Memory B cell (primary cell): ENCODE measurements around the gene SUFU.

Experiments
- ATAC-seq: fragments of 150-1000 bp; cut with Tn5 transposase; 2 replicates; pipeline ENCODE4 v1.10.0; 2021; ENCODE audit warnings: low read depth, mild to moderate bottlenecking, moderate library complexity
- DNase-seq, 2 donors: peaks; one replicate each; pipeline ENCODE4 v3.0.0; 2022; ENCODE audit warnings: low spot score in 2 of 2
- H3K27ac Mint-ChIP-seq: one replicate; pipeline ENCODE4 v1.8.0; 2022; ENCODE audit warnings: mild to moderate bottlenecking, moderate library complexity, mixed read lengths
- H3K27me3 Mint-ChIP-seq: one replicate; pipeline ENCODE4 v1.8.0; 2022; ENCODE audit warnings: mixed read lengths
- H3K36me3 Mint-ChIP-seq: one replicate; pipeline ENCODE4 v1.8.0; 2022; ENCODE audit warnings: mild to moderate bottlenecking, mixed read lengths
- H3K4me1 Mint-ChIP-seq: one replicate; pipeline ENCODE4 v1.8.0; 2022; ENCODE audit warnings: mixed read lengths
- H3K4me3 Mint-ChIP-seq: one replicate; pipeline ENCODE4 v1.8.0; 2022; ENCODE audit warnings: mild to moderate bottlenecking, moderate library complexity, mixed read lengths
- H3K9me3 Mint-ChIP-seq: one replicate; pipeline ENCODE4 v1.8.0; 2022; ENCODE audit warnings: mixed read lengths

The SUFU gene

DNA sequence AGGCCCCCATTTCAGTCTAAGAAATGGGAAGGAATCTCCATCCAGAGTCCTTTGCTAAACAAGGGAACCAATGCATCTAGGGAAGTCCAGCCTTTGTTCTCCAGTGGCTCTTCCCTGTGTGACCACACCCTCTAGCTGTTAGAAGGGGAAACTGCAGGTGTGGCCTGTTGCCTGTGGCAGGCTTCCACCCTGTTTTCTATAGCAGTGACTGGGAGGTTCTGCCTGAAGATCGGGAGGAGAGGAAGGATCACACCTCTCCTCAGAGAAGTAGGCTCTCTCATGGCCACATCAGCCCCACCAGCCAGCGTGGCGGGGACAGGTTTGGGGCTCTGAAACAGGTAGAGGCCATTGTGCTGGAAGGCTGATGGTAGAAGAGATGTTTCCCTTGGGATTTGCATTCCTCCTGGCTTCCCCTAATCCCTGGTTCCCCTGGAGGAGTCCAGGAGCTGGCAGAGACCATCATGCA, 92.8 kb downstream of the SUFU start:
- peaks cover 27% of the 10 kb centered on the region for H3K36me3 Mint-ChIP-seq
- peak; percentile 14 to 23 for DNase-seq

DNA sequence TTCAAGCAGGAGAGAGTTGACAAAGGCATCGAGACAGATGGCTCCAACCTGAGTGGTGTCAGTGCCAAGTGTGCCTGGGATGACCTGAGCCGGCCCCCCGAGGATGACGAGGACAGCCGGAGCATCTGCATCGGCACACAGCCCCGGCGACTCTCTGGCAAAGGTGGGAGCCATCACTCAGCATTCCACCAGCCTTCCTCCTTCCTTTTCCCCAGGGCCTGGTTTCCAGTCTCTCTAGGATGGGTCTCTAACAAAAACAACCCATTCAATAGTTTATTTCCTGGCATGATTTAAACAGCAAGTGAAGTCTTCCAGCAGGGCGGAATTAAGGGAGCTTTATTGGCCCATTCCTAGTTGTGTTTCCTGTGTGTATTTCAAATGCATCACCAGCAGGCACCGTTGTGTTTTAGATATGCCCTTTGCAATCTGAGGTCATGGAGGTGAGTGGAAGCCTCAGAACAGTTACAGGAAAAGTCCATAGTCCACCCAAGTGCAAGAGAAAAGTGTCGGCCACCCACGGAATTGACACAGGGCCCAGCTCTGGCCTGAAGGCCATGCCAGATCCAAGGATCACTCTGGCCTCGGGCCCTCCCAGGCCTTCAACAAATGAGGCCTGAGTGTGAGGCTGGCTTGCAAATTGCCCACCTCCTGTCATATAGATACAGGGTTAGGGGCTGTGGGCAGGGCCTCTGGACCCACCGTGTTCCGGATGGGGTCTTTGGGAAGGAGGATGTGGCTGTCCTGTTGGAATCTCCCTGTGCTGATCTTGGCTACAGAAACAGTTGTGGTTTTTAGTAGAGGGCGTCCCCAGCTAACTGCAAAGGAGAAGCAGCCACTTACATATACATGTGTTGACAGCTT, 93.6 kb downstream of the SUFU start:
- Mint-ChIP-seq H3K4me3 (no peak overlapping the region), H3K27me3 (no peaks in the 10 kb centered on the region), H3K36me3 (peaks cover 27% of the 10 kb centered on the region), H3K9me3 (no peaks in the 10 kb centered on the region), H3K27ac (no peak overlapping the region), H3K4me1 (no peaks in the 10 kb centered on the region)
- ATAC-seq (no peak), DNase-seq (no peak)

More for the DNA sequence above, 92.8 kb downstream of the SUFU start:
- Mint-ChIP-seq H3K4me3 (no peak overlapping the region), H3K27ac (no peak overlapping the region), H3K4me1 (no peaks in the 10 kb centered on the region), H3K27me3 (no peaks in the 10 kb centered on the region), H3K9me3 (no peaks in the 10 kb centered on the region)
- peak; percentile 62 for ATAC-seq

DNA sequence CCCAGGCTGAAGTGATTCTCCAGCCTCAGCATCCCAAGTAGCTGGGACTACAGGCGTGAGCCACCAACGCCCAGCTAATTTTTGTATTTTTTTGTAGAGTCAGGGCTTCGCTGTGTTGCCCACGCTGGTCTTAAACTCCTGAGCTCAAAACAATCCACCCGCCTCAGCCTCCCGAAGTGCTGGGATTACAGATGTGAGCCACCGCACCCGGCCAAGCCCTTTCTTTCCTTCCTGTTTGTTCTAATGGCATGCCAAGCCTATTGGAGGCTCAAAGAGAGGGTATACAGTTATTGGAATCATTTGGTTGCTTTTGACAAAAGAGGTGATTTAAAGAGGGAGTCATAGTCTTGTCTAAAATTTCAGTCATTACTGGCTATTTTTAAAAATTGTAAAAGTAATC, 94.5 kb downstream of the SUFU start:
- Mint-ChIP-seq H3K4me1 (no peaks in the 10 kb centered on the region), H3K27ac (no peak overlapping the region), H3K36me3 (peaks cover 29% of the 10 kb centered on the region), H3K27me3 (no peaks in the 10 kb centered on the region), H3K4me3 (no peak overlapping the region), H3K9me3 (no peaks in the 10 kb centered on the region)
- DNase-seq (no peak), ATAC-seq (no peak)

DNA sequence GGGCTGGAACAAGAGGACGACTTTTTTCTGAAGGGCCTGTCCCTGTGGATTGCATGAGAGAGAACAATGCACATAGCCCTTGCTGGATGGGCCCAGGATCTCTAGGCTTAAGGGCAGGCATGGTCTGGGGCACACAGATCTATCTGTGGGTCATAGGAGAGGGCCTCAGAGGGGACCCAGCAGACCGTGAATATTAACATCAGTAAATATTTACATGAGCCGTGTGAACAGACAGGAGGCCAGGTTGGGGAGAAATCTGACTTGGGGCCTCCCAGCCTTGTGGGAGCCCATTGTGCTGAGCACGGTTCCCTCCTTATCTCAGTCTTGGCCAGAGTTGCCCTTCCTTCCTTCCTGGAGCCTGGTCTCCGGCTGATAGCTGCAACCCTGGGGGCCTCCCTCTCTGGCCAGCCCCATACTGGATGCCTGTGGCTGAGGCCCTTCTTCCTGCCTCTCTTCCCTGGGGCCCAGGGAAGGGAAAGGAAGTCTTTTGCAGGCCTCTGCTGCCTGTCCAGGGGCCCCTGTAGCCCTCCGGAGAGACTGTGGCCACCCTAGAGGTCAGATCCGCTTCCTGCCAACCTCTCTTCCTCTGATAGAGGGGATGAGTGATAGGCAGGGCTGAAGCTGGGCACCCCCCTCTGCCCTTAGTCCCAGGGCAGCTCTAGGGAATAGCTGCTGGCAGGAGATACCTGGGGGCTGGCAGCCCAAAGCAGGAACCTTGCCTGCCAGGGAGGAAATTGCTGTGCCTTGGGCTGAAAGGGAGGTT, 96.0 kb downstream of the SUFU start:
- Mint-ChIP-seq H3K27ac (no peak overlapping the region), H3K4me3 (no peak overlapping the region), H3K4me1 (no peaks in the 10 kb centered on the region), H3K36me3 (peaks cover 32% of the 10 kb centered on the region), H3K9me3 (no peaks in the 10 kb centered on the region), H3K27me3 (no peaks in the 10 kb centered on the region)
- no peak for ATAC-seq
- no peak for DNase-seq

DNA sequence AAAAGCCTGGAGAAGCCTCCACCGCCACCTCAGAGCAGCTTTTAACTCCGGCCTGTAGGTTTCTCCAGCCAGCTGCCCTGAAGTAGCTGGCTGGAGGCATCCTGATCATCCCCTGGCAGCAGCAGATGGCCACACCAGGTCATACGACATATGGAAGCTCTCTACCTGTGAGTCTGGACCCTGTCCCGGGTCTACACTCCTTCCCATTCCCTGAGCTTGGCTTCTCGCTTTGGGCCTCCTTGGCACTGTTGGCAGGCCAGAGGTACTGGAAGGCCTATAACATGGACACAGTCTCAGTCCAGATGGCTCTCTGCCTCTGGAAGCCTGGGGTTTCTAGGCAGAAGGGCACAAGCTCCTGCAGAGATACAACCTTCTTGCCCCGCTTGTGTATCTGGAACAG, 97.0 kb downstream of the SUFU start:
- Mint-ChIP-seq H3K36me3 (peaks cover 30% of the 10 kb centered on the region), H3K4me3 (no peak overlapping the region), H3K27ac (no peak overlapping the region), H3K4me1 (no peaks in the 10 kb centered on the region), H3K9me3 (no peaks in the 10 kb centered on the region), H3K27me3 (no peaks in the 10 kb centered on the region)
- ATAC-seq: no peak
- no peak for DNase-seq

DNA sequence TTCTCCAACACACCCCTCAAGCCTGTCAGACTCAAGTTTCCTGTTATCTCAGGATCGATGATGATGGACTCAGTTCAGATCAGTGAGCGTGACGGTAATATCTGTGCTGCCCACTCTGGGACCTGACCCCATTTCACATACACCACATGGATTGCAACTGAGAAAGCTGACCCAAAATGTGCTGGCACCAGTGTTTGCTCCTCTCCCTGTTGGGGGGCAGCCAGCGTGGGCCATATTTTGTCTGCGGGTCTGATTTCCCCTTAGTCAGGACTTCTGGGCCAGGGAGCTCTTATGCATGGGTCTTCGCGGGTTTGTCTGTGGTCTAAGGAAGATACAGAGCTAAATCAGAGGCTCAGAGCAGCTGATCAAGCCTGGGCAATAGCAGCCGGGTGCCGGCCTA, 97.9 kb downstream of the SUFU start:
- H3K27me3 Mint-ChIP-seq: no peaks in the 10 kb centered on the region
- peaks cover 32% of the 10 kb centered on the region for H3K36me3 Mint-ChIP-seq
- H3K4me1 Mint-ChIP-seq: no peaks in the 10 kb centered on the region
- no peak for DNase-seq
- no peak overlapping the region for H3K27ac Mint-ChIP-seq
- no peak overlapping the region for H3K4me3 Mint-ChIP-seq
- no peaks in the 10 kb centered on the region for H3K9me3 Mint-ChIP-seq
- no peak for ATAC-seq

DNA sequence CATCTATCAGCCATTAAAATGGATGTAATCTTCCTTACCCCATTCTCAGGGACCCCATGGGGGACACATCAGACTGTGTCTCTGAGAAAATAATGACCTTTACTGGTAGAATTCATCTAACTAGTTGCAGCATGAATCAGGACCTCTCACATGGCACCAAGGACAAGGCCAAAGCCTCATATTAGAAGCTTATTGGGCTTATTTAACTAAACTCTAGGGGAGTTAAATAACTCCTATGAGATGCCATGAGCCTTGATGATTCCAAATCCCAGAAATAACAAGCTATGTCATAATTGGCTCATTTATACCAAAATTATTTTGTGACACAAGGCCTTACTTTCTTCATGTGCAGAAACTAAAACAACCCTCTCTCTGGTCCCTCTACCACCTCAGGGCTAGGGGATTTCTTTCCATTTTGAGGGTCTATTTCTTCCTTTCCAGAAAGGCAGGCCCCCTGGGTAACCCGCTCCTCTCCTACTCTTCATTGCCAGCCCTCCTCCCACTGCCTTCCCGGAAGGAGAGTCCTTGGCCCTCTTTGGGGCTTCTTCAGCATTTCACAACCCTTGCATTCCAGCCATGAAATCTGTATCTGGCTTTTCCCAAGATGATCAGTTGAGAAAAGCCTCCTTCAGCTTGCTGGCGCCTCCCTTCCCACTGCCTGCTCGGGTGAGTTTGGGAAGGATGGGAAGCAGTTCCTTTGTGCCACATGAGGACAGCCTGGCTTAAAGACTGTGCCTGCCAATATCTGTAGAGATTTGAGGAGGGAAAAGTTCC, 98.7 kb downstream of the SUFU start:
- DNase-seq (no peak), ATAC-seq (no peak)
- Mint-ChIP-seq H3K27me3 (no peaks in the 10 kb centered on the region), H3K36me3 (peaks cover 31% of the 10 kb centered on the region), H3K27ac (no peak overlapping the region), H3K4me3 (no peak overlapping the region), H3K9me3 (no peaks in the 10 kb centered on the region), H3K4me1 (no peaks in the 10 kb centered on the region)

DNA sequence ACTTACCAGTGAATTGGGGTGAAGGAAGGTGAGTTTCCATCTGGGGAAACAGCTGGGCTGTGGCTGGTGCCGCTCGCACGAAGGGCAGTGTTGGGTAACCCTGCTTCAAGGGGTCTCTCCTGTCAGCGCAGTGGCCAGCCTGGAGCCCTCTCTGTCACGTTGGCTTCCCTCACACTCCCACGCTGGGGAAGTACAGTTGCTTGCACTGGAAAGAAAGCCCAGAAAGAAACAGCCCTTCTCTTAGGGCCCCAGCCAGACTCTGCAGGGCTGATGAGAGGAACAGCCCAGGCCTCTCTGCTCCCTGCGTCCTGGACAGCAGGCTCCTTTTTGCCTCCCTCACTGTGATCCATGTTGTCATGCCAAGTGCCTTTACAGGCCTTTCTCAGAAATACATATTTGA, 100.2 kb downstream of the SUFU start:
- no peaks in the 10 kb centered on the region for H3K4me1 Mint-ChIP-seq

DNA sequence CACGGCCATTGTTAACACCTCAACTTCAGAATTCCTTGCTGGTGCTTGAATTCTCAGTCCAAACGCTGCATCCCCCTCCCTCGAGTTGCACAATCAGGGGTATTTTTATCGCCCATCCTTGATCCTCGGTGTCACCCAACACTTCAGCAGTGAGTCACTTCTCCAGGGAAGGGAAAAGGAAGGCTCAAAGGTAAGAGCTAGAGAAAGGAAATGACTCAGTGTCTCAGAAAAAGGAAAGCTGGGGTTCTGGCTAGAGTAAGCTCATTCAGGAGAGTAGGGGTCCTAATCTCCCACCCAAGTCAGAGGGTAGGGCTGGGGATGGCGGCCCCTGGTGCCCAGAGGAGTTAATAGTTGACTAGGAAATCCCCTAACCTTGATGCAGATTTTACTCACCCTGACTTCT, 100.7 kb downstream of the SUFU start:
- no peaks in the 10 kb centered on the region for H3K4me1 Mint-ChIP-seq
- peaks cover 19% of the 10 kb centered on the region for H3K36me3 Mint-ChIP-seq
- no peak overlapping the region for H3K27ac Mint-ChIP-seq
- ATAC-seq: no peak
- H3K9me3 Mint-ChIP-seq: no peaks in the 10 kb centered on the region
- H3K27me3 Mint-ChIP-seq: no peaks in the 10 kb centered on the region
- H3K4me3 Mint-ChIP-seq: no peak overlapping the region
- no peak for DNase-seq

More for the DNA sequence above, 100.2 kb downstream of the SUFU start:
- Mint-ChIP-seq H3K27ac (no peak overlapping the region), H3K9me3 (no peaks in the 10 kb centered on the region), H3K4me3 (no peak overlapping the region), H3K27me3 (no peaks in the 10 kb centered on the region), H3K36me3 (peaks cover 23% of the 10 kb centered on the region)
- ATAC-seq (no peak), DNase-seq (no peak)

DNA sequence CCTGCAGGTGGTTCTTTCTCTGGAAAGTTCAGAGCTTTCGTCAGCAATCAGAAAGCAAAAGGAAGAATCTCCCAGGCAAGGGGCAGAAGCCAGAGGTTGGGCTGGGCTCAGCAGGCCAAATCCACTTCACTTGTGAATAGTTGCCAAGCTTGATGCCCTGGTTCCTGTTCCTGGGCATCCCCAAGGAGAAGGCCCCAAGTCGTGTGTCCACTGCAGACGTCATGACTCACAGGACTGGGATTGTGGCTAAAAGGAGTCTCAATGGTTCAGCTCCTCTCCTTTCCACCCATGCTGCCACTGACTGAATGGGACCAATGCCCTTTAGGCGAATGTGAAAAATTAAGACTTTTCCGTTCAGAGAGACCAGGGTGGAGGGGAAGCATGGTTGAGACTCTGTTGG, 101.9 kb downstream of the SUFU start:
- ATAC-seq (no peak), DNase-seq (no peak)
- no peak overlapping the region for H3K27ac Mint-ChIP-seq
- H3K4me1 Mint-ChIP-seq: no peaks in the 10 kb centered on the region
- no peaks in the 10 kb centered on the region for H3K9me3 Mint-ChIP-seq
- peaks cover 20% of the 10 kb centered on the region for H3K36me3 Mint-ChIP-seq
- H3K27me3 Mint-ChIP-seq: no peaks in the 10 kb centered on the region
- no peak overlapping the region for H3K4me3 Mint-ChIP-seq

DNA sequence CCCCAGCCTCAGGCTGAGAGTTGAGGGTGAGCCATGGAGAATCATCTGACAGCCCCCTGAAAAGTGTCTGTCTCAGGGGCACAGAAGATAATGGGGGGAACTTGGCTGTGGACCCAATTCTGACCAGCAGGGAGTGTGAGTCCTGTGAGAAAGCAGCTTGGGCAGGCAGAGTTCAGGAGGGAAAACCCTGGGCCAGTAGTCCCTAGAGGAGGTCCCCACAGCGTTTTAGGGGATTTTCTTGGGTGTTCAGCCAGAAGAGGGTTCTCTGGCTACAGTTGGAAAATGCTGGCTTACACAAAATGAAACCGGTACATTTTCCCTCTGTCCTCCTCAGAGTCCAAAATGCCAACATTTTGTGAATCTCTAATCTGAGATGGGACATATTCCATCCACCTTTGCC, 104.7 kb downstream of the SUFU start:
- H3K4me1 Mint-ChIP-seq: no peaks in the 10 kb centered on the region
- peaks cover 16% of the 10 kb centered on the region for H3K36me3 Mint-ChIP-seq
- DNase-seq: no peak
- no peaks in the 10 kb centered on the region for H3K9me3 Mint-ChIP-seq
- no peak overlapping the region for H3K27ac Mint-ChIP-seq
- no peak overlapping the region for H3K4me3 Mint-ChIP-seq
- ATAC-seq: peak; percentile 43
- no peaks in the 10 kb centered on the region for H3K27me3 Mint-ChIP-seq

DNA sequence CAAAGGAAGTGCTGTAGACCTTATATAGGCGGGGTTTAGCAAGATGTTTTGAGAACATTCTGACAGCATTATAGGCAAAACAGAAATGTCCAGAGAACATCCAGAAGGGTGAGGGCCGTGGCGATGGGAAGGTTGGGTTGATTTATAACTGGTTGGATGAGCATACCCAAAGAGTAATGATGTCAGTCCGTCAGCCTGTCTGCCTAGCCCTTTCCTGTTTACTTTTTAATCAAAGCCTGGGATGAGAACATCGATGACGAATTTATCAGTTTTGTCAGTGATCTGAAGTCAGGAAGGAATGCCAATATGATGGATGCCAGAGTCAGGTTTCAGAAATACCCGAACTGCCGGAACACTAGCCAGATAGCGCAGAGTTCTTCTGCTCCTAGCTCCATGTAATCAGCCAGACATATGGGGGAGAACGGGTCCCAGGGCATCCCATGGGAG, 106.7 kb downstream of the SUFU start:
- Mint-ChIP-seq H3K4me3 (no peak overlapping the region), H3K4me1 (no peaks in the 10 kb centered on the region), H3K36me3 (peaks cover 9% of the 10 kb centered on the region), H3K27me3 (no peaks in the 10 kb centered on the region), H3K9me3 (no peaks in the 10 kb centered on the region), H3K27ac (no peak overlapping the region)
- ATAC-seq (no peak), DNase-seq (no peak)

DNA sequence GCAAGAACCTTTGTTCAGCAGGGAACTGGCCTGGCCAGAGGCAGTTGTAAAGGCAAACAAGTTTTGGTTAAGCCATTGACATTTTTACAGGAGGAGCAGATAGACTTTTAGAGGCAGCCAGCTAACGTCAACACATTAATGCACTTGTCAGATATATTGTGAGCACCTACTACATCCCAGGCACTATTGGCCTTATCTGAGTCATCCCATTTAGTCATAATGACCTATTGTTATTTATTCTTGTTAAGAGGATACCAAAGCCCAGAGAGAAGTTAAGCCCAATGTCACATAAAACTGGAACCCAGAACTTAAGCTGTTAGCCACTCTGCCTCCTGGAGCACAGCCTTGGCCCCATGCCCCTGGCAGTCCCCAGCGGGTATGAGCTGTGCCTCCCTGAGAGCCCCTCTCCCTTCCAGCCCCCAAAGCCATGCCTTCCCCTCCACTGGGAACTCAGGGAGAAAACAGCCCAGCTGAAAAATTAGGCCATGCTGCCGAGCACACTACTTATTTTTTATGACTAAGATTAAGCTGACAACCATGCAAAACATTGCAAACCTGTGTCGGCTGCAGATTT, 107.8 kb downstream of the SUFU start:
- H3K36me3 Mint-ChIP-seq: peaks cover 7% of the 10 kb centered on the region
- H3K9me3 Mint-ChIP-seq: no peaks in the 10 kb centered on the region
- H3K4me3 Mint-ChIP-seq: no peak overlapping the region
- no peak for ATAC-seq
- DNase-seq: no peak
- H3K4me1 Mint-ChIP-seq: no peaks in the 10 kb centered on the region
- no peaks in the 10 kb centered on the region for H3K27me3 Mint-ChIP-seq
- H3K27ac Mint-ChIP-seq: no peak overlapping the region

DNA sequence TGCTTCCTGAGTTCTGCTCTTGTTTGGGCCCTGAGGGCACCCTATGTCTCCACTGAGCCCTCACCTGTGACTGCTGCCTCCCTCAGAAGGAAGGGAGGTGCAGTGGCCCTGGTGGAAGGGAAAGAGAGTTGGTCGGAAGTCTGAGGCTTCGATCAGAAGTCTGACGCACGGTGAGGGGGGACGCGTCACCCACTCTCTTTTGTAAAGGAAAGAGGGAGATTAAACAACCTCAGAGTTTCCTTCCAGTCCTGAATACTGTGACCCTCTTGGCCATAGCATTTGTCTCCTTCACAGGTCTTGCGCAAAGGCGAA, 109.1 kb downstream of the SUFU start:
- Mint-ChIP-seq H3K4me1 (no peaks in the 10 kb centered on the region), H3K4me3 (no peak overlapping the region), H3K27ac (no peak overlapping the region), H3K36me3 (peaks cover 6% of the 10 kb centered on the region), H3K27me3 (no peaks in the 10 kb centered on the region), H3K9me3 (no peaks in the 10 kb centered on the region)
- no peak for ATAC-seq
- DNase-seq: no peak
